Measurements from ENCODE around the gene CAV3.

The CAV3 gene

GRCh38 chr3:8768364-8769087, 34.9 kb downstream of the CAV3 start:
- DNase-seq (ENCODE audit: insufficient read length, low spot score) (no peak), FAIRE-seq (no peak)
- no peak for TF ChIP-seq CTCF (IDR thresholded peaks at IDR 0.05; ENCODE audit: insufficient read depth, missing control alignments)

GRCh38 chr3:8769088-8769822, 35.7 kb downstream of the CAV3 start, which contains the start of gene OXTR:
OXTR (minus strand) TSS chr3:8769613; CDS start chr3:8768187, 1,426 bp downstream.
- DNase-seq (ENCODE audit: insufficient read length, low spot score) (peak; percentile 80), FAIRE-seq (no peak)
- peak; percentile 92 for TF ChIP-seq CTCF (IDR thresholded peaks at IDR 0.05; ENCODE audit: insufficient read depth, missing control alignments)

GRCh38 chr3:8773941-8774542, 40.4 kb downstream of the CAV3 start:
- DNase-seq (ENCODE audit: insufficient read length, low spot score) (no peak), FAIRE-seq (no peak)
- no peak for TF ChIP-seq CTCF (IDR thresholded peaks at IDR 0.05; ENCODE audit: insufficient read depth, missing control alignments)

- no peak for TF ChIP-seq CTCF (IDR thresholded peaks at IDR 0.05; ENCODE audit: insufficient read depth, missing control alignments)
- FAIRE-seq = no peak
- no peak for DNase-seq (ENCODE audit: insufficient read length, low spot score)
These were observed 41.6 kb downstream of the CAV3 start for GRCh38 chr3:8775181-8775580.

- DNase-seq (ENCODE audit: insufficient read length, low spot score) (no peak), FAIRE-seq (no peak)
- TF ChIP-seq CTCF (IDR thresholded peaks at IDR 0.05; ENCODE audit: insufficient read depth, missing control alignments) = no peak
These were observed 42.0 kb downstream of the CAV3 start for GRCh38 chr3:8775602-8776001.

GRCh38 chr3:8776406-8776805, 42.8 kb downstream of the CAV3 start:
- no peak for TF ChIP-seq CTCF (IDR thresholded peaks at IDR 0.05; ENCODE audit: insufficient read depth, missing control alignments)
- no peak for DNase-seq (ENCODE audit: insufficient read length, low spot score)
- no peak for FAIRE-seq

Measured in D721Med (cell line).